ENCODE measurements around the gene BBS9. TPM values are rescaled to one million over a fixed set of nuclear protein-coding genes. Genes with fewer than 3 reads are reported as not detected.
"Not testable (repeated sequence)": the region's sequence is repeated elsewhere in the genome, so short reads cannot be mapped to it uniquely, and the experiment has no call there.

BBS9 gene
- total RNA-seq, 1 donor from 2014 or later = 6.3 TPM

- ATAC-seq = not testable (repeated sequence)
Observed at GRCh38 chr7:33271839-33272371, 142.5 kb downstream of the BBS9 start.

GRCh38 chr7:33273356-33273755 is 144.0 kb downstream of the BBS9 start:
- no peak for ATAC-seq
- DNase-seq (ENCODE audit: low spot score) = no peak

More at GRCh38 chr7:33271839-33272371, 142.5 kb downstream of the BBS9 start:
- not testable (repeated sequence) for DNase-seq (ENCODE audit: low spot score)

- DNase-seq (ENCODE audit: low spot score) (no peak), ATAC-seq (no peak)
Observed at GRCh38 chr7:33276325-33276724, 147.0 kb downstream of the BBS9 start.

GRCh38 chr7:33276729-33277128 is 147.4 kb downstream of the BBS9 start:
- ATAC-seq (no peak), DNase-seq (ENCODE audit: low spot score) (no peak)

- ATAC-seq (no peak), DNase-seq (ENCODE audit: low spot score) (no peak)
Observed at GRCh38 chr7:33278095-33278494, 148.7 kb downstream of the BBS9 start.

GRCh38 chr7:33286501-33286900 is 157.1 kb downstream of the BBS9 start:
- no peak for DNase-seq (ENCODE audit: low spot score)

GRCh38 chr7:33287738-33288137 is 158.4 kb downstream of the BBS9 start:
- no peak for ATAC-seq

More at GRCh38 chr7:33286501-33286900, 157.1 kb downstream of the BBS9 start:
- ATAC-seq = peak; percentile 74

GRCh38 chr7:33298848-33299247 is 169.5 kb downstream of the BBS9 start:
- no peak for ATAC-seq
- no peak for DNase-seq (ENCODE audit: low spot score)

More at GRCh38 chr7:33287738-33288137, 158.4 kb downstream of the BBS9 start:
- no peak for DNase-seq (ENCODE audit: low spot score)

- ATAC-seq (no peak), DNase-seq (ENCODE audit: low spot score) (no peak)
Observed at GRCh38 chr7:33299425-33299824, 170.1 kb downstream of the BBS9 start.

GRCh38 chr7:33300131-33300530 is 170.8 kb downstream of the BBS9 start:
- ATAC-seq = no peak

GRCh38 chr7:33300742-33301141 is 171.4 kb downstream of the BBS9 start:
- ATAC-seq (no peak), DNase-seq (ENCODE audit: low spot score) (no peak)

More at GRCh38 chr7:33300131-33300530, 170.8 kb downstream of the BBS9 start:
- no peak for DNase-seq (ENCODE audit: low spot score)

- ATAC-seq; DNase-seq (ENCODE audit: low spot score): not testable (repeated sequence)
Observed at GRCh38 chr7:33303978-33304557, 174.7 kb downstream of the BBS9 start.

- DNase-seq (ENCODE audit: low spot score) = no peak
- ATAC-seq = no peak
Observed at GRCh38 chr7:33307205-33307604, 177.8 kb downstream of the BBS9 start.

- ATAC-seq = no peak
- no peak for DNase-seq (ENCODE audit: low spot score)
Observed at GRCh38 chr7:33310546-33310945, 181.2 kb downstream of the BBS9 start.

- no peak for ATAC-seq
- no peak for DNase-seq (ENCODE audit: low spot score)
Observed at GRCh38 chr7:33325754-33326484, 196.6 kb downstream of the BBS9 start.

GRCh38 chr7:33326485-33326848 is 197.1 kb downstream of the BBS9 start:
- ATAC-seq = no peak

GRCh38 chr7:33327427-33327826 is 198.1 kb downstream of the BBS9 start:
- no peak for ATAC-seq

More at GRCh38 chr7:33326485-33326848, 197.1 kb downstream of the BBS9 start:
- no peak for DNase-seq (ENCODE audit: low spot score)

GRCh38 chr7:33334349-33334748 is 205.0 kb downstream of the BBS9 start:
- no peak for DNase-seq (ENCODE audit: low spot score)
- ATAC-seq = peak; percentile 77

More at GRCh38 chr7:33327427-33327826, 198.1 kb downstream of the BBS9 start:
- no peak for DNase-seq (ENCODE audit: low spot score)

- ATAC-seq (no peak), DNase-seq (ENCODE audit: low spot score) (no peak)
Observed at GRCh38 chr7:33336820-33337219, 207.5 kb downstream of the BBS9 start.

GRCh38 chr7:33339074-33339790 is 209.9 kb downstream of the BBS9 start:
- ATAC-seq = no peak
- DNase-seq (ENCODE audit: low spot score) = no peak

- DNase-seq (ENCODE audit: low spot score) (no peak), ATAC-seq (no peak)
Observed at GRCh38 chr7:33346055-33346454, 216.7 kb downstream of the BBS9 start.

All from left lobe of liver (tissue), 2 donors.